Ectodermal cell (in vitro differentiated cells): ENCODE results near the gene UBA3.

Source experiments
- H3K27ac ChIP-seq: 2 replicates; pipeline ENCODE4 v1.7.0; 2013; ENCODE audit warnings: mild to moderate bottlenecking, low read depth, low read length; ENCODE audit not compliant: insufficient read depth, poor library complexity, severe bottlenecking
- H3K27me3 ChIP-seq: 2 replicates; pipeline ENCODE4 v1.7.0; 2013; ENCODE audit warnings: mild to moderate bottlenecking, low read length; ENCODE audit not compliant: insufficient read depth, control insufficient read depth, poor library complexity, severe bottlenecking
- H3K36me3 ChIP-seq: one replicate; pipeline ENCODE4 v1.7.0; 2013; ENCODE audit warnings: low read length; ENCODE audit not compliant: control insufficient read depth, insufficient read depth
- H3K4me1 ChIP-seq: one replicate; pipeline ENCODE4 v1.7.0; 2013; ENCODE audit warnings: low read length; ENCODE audit not compliant: control insufficient read depth, insufficient read depth
- H3K4me3 ChIP-seq: 2 replicates; pipeline ENCODE4 v1.7.0; 2013; ENCODE audit warnings: low read depth, low read length, control low read depth; ENCODE audit not compliant: insufficient read depth
- H3K9me3 ChIP-seq: 2 replicates; pipeline ENCODE4 v1.7.0; 2013; ENCODE audit warnings: mild to moderate bottlenecking, low read length, moderate library complexity; ENCODE audit not compliant: control insufficient read depth
- WGBS, 2 experiments: methylation state at CpG; one replicate each; pipeline ENCODE4 v1.1.7; 2013; ENCODE audit warnings: missing lambda C conversion rate in 2 of 2; 5-methylcytosine and 5-hydroxymethylcytosine counted together

The UBA3 gene

DNA sequence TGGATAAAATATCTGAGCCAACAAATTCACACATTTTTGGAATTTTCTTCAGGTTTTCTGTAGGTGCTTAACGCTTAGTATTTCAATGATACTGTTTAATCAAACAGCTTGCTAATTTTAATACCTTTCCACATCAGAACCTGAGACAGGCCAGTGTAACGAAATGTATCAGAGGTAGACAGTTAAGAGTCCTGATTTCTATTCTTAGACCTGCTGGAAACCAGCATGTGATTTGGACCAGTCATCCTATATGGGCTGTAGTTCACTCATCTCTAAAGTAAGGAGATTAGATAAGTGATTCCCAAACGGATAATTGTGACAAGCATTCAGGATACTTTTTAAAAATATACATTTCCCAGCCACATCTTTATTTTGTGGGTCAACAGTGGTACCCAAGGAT lies 23.0 kb upstream of the UBA3 start:
- Histone ChIP-seq H3K4me3 (no peak overlapping the region), H3K27me3 (no peaks in the 10 kb centered on the region), H3K4me1 (no peaks in the 10 kb centered on the region), H3K27ac (no peak overlapping the region), H3K9me3 (no peaks in the 10 kb centered on the region), H3K36me3 (peaks cover 6% of the 10 kb centered on the region)
- WGBS, 2 experiments = 94 to 97% methylated on average over 2 to 3 of the region's 3 CpGs

DNA sequence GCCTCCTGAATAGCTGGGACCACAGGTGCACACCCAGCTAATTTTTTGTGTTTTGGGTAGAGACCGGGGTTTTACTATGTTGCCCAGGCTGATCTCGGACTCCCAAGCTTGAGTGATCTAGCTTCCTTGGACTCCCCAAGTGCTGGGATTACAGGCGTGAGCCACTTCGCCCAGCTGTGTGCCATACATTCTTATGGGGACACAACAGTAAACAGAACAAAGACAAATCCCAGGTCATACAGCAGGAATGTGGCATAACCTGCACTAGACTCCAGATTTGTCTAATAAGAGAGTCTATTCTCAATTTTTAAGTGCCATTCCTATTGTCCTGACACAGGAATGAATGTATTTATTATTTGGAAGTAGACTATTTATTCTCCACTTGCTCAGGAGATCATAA lies 22.2 kb upstream of the UBA3 start:
- no peaks in the 10 kb centered on the region for H3K27me3 ChIP-seq
- peaks cover 6% of the 10 kb centered on the region for H3K36me3 ChIP-seq
- WGBS, 2 experiments = 93 to 95% methylated on average over 4 of the region's 4 CpGs
- H3K4me3 ChIP-seq = no peak overlapping the region
- H3K9me3 ChIP-seq = no peaks in the 10 kb centered on the region
- no peaks in the 10 kb centered on the region for H3K4me1 ChIP-seq
- H3K27ac ChIP-seq = no peak overlapping the region

DNA sequence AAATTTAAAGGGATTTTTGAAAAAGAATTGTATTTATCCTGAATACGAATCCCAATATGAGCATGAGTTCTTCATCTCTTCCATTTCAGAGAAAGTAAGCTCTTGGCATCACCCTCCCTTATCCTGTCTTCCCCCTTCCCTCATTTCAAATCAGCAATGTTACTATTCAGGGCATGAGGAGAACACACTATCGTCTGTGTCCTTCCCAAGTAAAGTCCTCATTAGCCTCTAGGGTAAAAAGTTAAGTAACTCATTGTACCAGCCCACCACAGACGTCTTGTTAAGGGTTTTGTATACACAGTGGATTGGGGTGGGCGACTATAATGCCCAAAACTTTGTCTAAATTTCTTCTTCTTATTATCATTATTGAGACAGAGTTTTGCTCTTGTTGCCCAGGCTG lies 19.4 kb upstream of the UBA3 start:
- no peaks in the 10 kb centered on the region for H3K9me3 ChIP-seq
- H3K27ac ChIP-seq = no peak overlapping the region
- H3K4me1 ChIP-seq = no peaks in the 10 kb centered on the region
- WGBS, 2 experiments = 78 to 95% methylated on average over 4 of the region's 4 CpGs
- no peak overlapping the region for H3K4me3 ChIP-seq
- peaks cover 3% of the 10 kb centered on the region for H3K36me3 ChIP-seq
- no peaks in the 10 kb centered on the region for H3K27me3 ChIP-seq

DNA sequence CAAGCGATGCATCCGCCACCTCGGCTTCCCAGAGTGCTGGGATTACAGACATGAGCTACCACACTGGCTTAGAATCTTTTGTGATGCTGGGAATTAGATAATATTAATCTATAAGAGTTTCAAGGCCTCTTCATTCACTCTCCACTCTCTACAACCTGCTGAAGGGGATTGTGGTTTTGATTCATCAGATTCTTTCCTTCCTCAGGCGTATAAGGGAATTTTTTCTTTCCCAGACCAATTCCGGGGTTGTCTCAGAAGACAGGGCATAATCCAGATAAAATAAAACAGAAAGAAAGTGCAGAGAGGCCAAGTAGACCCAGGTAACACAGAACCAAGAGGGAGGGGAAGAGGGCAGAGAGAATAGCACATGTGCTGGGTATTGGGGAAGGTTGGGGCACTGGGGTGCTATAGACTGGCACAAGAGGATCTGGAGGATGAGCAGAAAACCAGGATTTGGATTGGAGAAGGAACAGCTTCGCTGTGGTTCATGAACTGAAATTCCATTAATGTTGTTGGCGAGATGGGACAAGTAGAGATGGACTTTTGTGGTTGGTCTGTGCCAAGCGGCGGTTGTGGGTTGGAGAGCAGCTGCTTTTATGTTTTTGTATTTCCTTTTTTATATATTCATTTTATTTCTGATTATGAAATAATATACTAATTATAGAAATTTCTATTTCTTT lies 17.4 kb upstream of the UBA3 start:
- 94 to 96% methylated on average over 7 of the region's 9 CpGs for WGBS, 2 experiments
- H3K27me3 ChIP-seq = no peaks in the 10 kb centered on the region
- no peaks in the 10 kb centered on the region for H3K9me3 ChIP-seq
- peaks cover 3% of the 10 kb centered on the region for H3K4me1 ChIP-seq
- H3K36me3 ChIP-seq = no peaks in the 10 kb centered on the region
- H3K4me3 ChIP-seq = no peak overlapping the region
- no peak overlapping the region for H3K27ac ChIP-seq

DNA sequence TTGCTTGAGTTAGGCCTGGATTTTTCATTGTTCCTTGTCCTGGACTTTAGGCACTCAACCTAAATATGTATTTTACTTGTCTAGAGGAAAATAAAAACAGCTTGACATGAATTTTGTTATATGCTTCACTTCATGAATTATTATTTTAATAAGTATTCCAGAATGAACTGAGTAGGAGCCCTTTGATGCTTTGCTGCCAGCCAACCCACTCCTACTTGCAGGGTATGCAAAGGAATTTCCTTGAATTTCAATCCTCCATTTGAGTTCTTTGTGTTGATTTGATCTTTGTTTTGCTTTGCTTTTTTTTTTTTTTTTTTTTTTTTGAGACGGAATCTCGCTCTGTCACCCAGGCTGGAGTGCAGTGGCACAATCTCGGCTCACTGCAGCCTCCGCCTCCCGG lies 16.1 kb upstream of the UBA3 start:
- Histone ChIP-seq H3K9me3 (no peaks in the 10 kb centered on the region), H3K36me3 (no peaks in the 10 kb centered on the region), H3K4me3 (no peak overlapping the region), H3K4me1 (peaks cover 6% of the 10 kb centered on the region), H3K27me3 (no peaks in the 10 kb centered on the region), H3K27ac (no peak overlapping the region)
- 80 to 91% methylated on average over 5 of the region's 5 CpGs for WGBS, 2 experiments

DNA sequence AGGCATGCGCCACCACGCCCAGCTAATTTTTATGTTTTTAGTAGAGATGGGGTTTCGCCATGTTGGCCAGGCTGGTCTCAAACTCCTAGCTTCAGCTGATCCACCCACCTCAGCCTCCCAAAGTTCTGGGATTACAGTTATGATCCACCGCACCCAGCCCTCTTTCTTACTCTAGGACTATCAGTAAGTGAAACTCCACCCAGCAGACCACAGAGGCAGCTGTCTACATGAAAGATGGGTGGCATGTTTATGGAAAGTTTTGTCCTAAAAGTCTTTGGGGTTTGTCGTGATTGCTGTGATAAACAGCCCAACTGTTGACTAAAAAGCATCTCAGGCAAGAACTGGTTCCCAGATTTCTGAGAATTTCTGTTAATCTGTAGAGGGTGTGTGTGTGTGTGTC lies 15.5 kb upstream of the UBA3 start:
- WGBS, 2 experiments = 94 to 99% methylated on average over 5 of the region's 5 CpGs
- no peaks in the 10 kb centered on the region for H3K36me3 ChIP-seq
- H3K27me3 ChIP-seq = no peaks in the 10 kb centered on the region
- no peaks in the 10 kb centered on the region for H3K9me3 ChIP-seq
- H3K27ac ChIP-seq = no peak overlapping the region
- no peak overlapping the region for H3K4me3 ChIP-seq
- H3K4me1 ChIP-seq = peaks cover 6% of the 10 kb centered on the region

DNA sequence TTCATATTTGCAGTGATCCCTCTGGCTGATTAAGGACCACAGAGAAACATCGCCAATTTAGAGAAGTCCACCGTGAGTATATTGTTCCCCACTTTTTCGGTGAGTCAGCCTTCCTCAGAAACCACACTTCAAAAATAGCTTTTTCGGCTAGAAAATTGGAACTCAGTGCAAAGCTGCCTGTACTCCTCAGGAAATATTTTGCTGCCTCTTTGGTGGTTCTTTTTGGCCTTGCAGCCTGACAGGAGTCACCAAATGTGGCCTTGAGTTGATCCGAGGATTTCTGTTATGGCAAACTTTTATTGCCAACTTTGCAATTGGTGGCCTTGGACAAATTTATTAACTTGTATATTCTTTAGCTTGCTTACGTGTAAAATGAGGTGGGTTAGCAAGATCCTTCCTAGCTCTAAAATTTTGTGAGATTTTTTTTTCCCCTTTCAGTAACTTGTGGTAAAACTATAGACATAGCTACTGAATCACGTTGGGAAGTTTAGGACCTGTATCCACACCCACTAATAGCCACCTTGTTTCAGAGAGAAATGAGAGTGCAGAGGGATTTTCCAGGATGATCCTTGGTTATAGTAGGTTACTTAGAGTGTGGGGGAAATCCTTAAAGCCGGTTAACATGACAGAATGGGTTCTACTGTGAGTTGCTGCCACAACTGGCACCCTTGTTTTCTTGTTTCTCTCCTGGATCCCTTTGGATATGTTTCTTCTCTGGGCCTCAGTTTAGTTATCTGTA lies 14.5 kb upstream of the UBA3 start:
- H3K36me3 ChIP-seq = no peaks in the 10 kb centered on the region
- WGBS, 2 experiments = 94% methylated on average over 6 to 8 of the region's 8 CpGs
- peaks cover 6% of the 10 kb centered on the region for H3K4me1 ChIP-seq
- H3K27me3 ChIP-seq = no peaks in the 10 kb centered on the region
- no peaks in the 10 kb centered on the region for H3K9me3 ChIP-seq
- H3K4me3 ChIP-seq = no peak overlapping the region
- no peak overlapping the region for H3K27ac ChIP-seq

DNA sequence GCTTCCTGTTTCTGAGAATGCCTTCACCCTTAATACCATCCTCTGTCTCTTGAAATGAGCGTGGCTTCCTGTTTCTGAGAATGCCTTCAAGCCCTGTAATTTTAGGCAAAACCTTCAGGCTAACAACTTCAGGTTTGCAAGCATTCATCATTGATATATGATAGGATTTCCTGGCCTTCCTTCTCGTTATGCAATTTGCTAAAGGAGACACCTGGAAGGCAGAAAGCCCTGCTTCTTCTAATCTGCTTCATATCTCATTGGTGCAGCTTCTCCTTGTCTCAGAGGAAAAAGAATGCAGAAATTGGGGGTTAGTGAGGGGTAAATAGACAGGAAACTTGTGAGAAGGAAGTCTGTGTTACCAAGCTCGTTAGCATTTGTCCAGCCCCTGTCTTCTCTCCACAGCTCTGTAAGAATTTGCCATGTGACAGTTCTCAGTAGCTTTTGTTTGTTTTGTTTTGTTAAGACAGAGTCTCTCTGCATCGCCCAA lies 11.9 kb upstream of the UBA3 start:
- H3K36me3 ChIP-seq = no peaks in the 10 kb centered on the region
- H3K27ac ChIP-seq = no peak overlapping the region
- WGBS, 2 experiments = 56 to 61% methylated on average over 4 of the region's 4 CpGs
- no peaks in the 10 kb centered on the region for H3K27me3 ChIP-seq
- H3K4me3 ChIP-seq = no peak overlapping the region
- no peaks in the 10 kb centered on the region for H3K9me3 ChIP-seq
- peaks cover 6% of the 10 kb centered on the region for H3K4me1 ChIP-seq

DNA sequence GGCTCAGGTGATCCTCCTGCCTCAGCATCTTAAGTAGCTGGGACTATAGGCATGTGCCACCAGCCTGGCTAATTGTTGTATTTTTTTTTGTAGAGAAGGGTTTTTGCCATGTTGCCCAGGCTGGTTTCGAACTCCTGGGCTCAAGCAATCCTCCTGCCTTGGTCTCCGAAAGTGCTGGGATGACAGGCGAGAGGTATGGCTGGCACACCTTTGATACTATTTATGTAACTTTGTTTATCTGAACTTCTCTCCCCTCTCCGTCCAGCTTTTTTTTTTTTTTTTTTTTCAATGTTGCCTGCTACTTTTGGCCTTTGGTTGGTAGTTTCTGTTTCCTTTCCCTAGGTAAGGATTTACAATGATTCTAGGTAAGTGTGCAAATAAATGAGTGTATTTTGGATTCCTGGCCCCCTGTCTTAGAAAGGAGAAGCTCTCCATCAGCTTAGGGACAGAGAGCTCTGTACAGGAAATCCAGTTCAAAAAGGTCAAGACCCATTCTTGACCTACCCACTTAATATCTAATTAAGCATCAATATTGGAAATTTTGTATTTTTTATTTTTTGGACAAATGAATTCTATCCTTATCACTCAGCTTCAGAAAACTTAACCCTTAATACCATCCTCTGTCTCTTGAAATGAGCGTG lies 11.3 kb upstream of the UBA3 start:
- no peaks in the 10 kb centered on the region for H3K9me3 ChIP-seq
- no peak overlapping the region for H3K4me3 ChIP-seq
- no peaks in the 10 kb centered on the region for H3K36me3 ChIP-seq
- H3K27ac ChIP-seq = no peak overlapping the region
- 90 to 100% methylated on average over 4 to 5 of the region's 5 CpGs for WGBS, 2 experiments
- H3K4me1 ChIP-seq = peaks cover 6% of the 10 kb centered on the region
- no peaks in the 10 kb centered on the region for H3K27me3 ChIP-seq

DNA sequence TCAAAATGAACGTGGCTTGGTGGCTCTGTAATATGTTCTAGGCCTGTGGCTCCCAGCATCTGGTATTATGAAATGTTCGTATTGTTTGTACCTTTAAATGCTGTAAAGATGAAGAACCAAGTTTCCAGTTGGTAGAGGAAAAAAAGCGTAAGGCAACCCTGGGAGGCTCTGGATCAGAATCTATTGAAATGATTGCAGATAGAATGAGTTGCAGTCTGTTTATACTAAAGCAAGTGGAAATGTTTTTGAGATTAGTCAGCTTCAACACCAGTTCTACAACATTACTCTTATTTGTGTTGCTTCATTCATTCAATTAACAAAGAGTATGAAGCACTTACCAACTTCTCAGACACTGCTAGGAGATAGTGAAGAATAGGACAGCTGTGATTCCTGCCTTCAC lies 9.9 kb upstream of the UBA3 start:
- 83 to 90% methylated on average over 3 of the region's 3 CpGs for WGBS, 2 experiments

More for the DNA sequence above, 9.9 kb upstream of the UBA3 start:
- no peak overlapping the region for H3K4me3 ChIP-seq
- H3K27me3 ChIP-seq = no peaks in the 10 kb centered on the region
- H3K4me1 ChIP-seq = peaks cover 13% of the 10 kb centered on the region
- no peak overlapping the region for H3K27ac ChIP-seq
- no peaks in the 10 kb centered on the region for H3K9me3 ChIP-seq
- H3K36me3 ChIP-seq = no peaks in the 10 kb centered on the region
